Epithelial cell of proximal tubule (primary cell): ENCODE results near the gene CHN2. TPM values are rescaled to one million over a fixed set of nuclear protein-coding genes. Genes with fewer than 3 reads are reported as not detected.

Source experiments
- DNase-seq: peaks from one replicate; pipeline ENCODE4 v3.0.0-alpha.2; 2011; ENCODE audit warnings: low read depth
- H3K4me3 ChIP-seq: 2 replicates; pipeline ENCODE4 v1.5.1; 2011; ENCODE audit warnings: low read depth, mild to moderate bottlenecking, low read length
- CTCF ChIP-seq: conservative IDR thresholded peaks from 2 replicates; pipeline ENCODE4 v1.5.1; 2012; ENCODE audit warnings: low read depth, mild to moderate bottlenecking, low read length
- total RNA-seq: library from RNA; depleted of rRNA; stranded (reverse); fragments of >200 nt; gene quantifications from 2 replicates; pipeline ENCODE4 v1.2.3, GENCODE V29; 2015

CHN2 gene
- total RNA-seq, 1 donor from 2014 or later, result 0.35 TPM

DNA sequence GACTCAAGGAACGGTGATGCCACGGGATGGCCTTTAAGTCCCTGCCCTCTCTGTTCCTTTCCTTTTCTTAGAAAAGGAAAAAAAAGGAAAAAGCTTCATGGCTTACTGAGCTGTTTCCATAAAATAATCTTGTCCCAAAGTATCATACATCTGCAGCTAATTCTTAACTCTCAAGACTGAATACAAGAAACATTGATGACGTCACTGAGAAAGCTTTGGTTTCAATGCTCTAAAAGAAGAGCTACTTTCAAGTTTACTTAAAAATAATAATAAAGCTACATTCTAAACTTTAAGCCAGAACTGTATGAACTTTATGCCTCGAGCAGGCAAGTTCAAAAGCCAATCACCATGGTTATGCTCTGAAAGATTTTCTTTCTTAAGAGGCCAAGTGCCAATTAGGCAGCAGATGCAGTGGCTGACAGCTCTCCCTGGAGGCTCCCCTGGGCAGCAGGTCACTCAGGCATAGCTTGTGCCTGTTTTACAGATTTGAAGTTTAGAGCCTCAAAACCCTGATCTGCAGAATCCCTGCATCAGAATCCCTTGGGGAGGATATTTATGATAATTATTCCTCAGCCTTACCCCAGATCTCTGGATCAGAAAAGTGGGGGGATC is 165.0 kb downstream of the CHN2 start:
- TF ChIP-seq CTCF, result no peak
- no peak overlapping the region for H3K4me3 ChIP-seq
- DNase-seq, result no peak

- no peak for TF ChIP-seq CTCF
- no peak overlapping the region for H3K4me3 ChIP-seq
- DNase-seq, result no peak
These were observed 166.4 kb downstream of the CHN2 start for GRCh38 chr7:29360633-29361625.

GRCh38 chr7:29362380-29362779 is 167.8 kb downstream of the CHN2 start:
- H3K4me3 ChIP-seq, result no peak overlapping the region
- DNase-seq, result no peak
- no peak for TF ChIP-seq CTCF

GRCh38 chr7:29363636-29364425 is 169.3 kb downstream of the CHN2 start:
- no peak for DNase-seq
- no peak overlapping the region for H3K4me3 ChIP-seq
- no peak for TF ChIP-seq CTCF

GRCh38 chr7:29364661-29365060 is 170.1 kb downstream of the CHN2 start:
- DNase-seq, result no peak
- no peak for TF ChIP-seq CTCF
- no peak overlapping the region for H3K4me3 ChIP-seq

- TF ChIP-seq CTCF, result no peak
- no peak for DNase-seq
- H3K4me3 ChIP-seq, result no peak overlapping the region
These were observed 170.8 kb downstream of the CHN2 start for GRCh38 chr7:29365423-29365822.
